Smooth muscle cell (in vitro differentiated cells): Measurements from ENCODE around the gene PEX19. TPM values are rescaled to one million over a fixed set of nuclear protein-coding genes. Genes with fewer than 3 reads are reported as not detected.

ENCODE experiments used
- DNase-seq: peaks from one replicate; lab custom pipeline; 2025; ENCODE audit not compliant: unreplicated experiment; lab: John Stamatoyannopoulos, UW
- H2AFZ ChIP-seq: fragments of 200-600 bp; sonication (generic); 2 replicates; pipeline ENCODE4 v1.6.0; 2016; ENCODE audit warnings: antibody characterized with exemption, low read depth, mild to moderate bottlenecking
- H3F3A ChIP-seq: fragments of 200-600 bp; sonication (generic); 2 replicates; pipeline ENCODE4 v1.6.0; 2017; ENCODE audit warnings: antibody characterized with exemption, low read depth
- H3K27ac ChIP-seq: fragments of 200-600 bp; sonication (generic); 2 replicates; pipeline ENCODE4 v1.5.1; 2016; ENCODE audit warnings: low read depth, mild to moderate bottlenecking
- H3K27me3 ChIP-seq: fragments of 200-600 bp; sonication (generic); 2 replicates; pipeline ENCODE4 v1.6.1; 2016; ENCODE audit warnings: low read depth, mild to moderate bottlenecking
- H3K36me3 ChIP-seq: fragments of 200-600 bp; sonication (generic); 2 replicates; pipeline ENCODE4 v1.5.1; 2016; ENCODE audit warnings: low read depth
- H3K4me1 ChIP-seq: fragments of 200-600 bp; sonication (generic); 2 replicates; pipeline ENCODE4 v1.5.1; 2016; ENCODE audit warnings: low read depth
- H3K4me2 ChIP-seq: fragments of 200-600 bp; sonication (generic); 2 replicates; pipeline ENCODE4 v1.6.0; 2016; ENCODE audit warnings: mild to moderate bottlenecking
- H3K4me3 ChIP-seq: fragments of 200-600 bp; sonication (generic); 2 replicates; pipeline ENCODE4 v1.5.1; 2016; ENCODE audit warnings: mild to moderate bottlenecking
- H3K79me2 ChIP-seq: fragments of 200-600 bp; sonication (generic); 2 replicates; pipeline ENCODE4 v1.6.0; 2016; ENCODE audit warnings: low read depth, mild to moderate bottlenecking
- H3K9ac ChIP-seq: fragments of 200-600 bp; sonication (generic); 2 replicates; pipeline ENCODE4 v1.6.0; 2016; ENCODE audit warnings: low read depth
- H3K9me3 ChIP-seq: fragments of 200-600 bp; sonication (generic); replicated peaks from 2 replicates; pipeline ENCODE4 v1.5.1; 2016; ENCODE audit warnings: low read depth
- H4K20me1 ChIP-seq: fragments of 200-600 bp; sonication (generic); 2 replicates; pipeline ENCODE4 v1.6.0; 2016; ENCODE audit warnings: low read depth
- WGBS: methylation state at CpG from one replicate; pipeline ENCODE4 v1.1.7; 2016; ENCODE audit warnings: low lambda C conversion rate; 5-methylcytosine and 5-hydroxymethylcytosine counted together
- polyA plus RNA-seq: library from polyadenylated mRNA; unstranded; fragments of >200 nt; fragmentation: Nextera tagmentation; extraction: Ambion mirVana; gene quantifications from 2 replicates; pipeline ENCODE4 v1.2.1, GENCODE V29; 2016
- total RNA-seq: library from RNA; depleted of rRNA; stranded (reverse); fragments of >200 nt; gene quantifications from 2 replicates; pipeline ENCODE4 v1.2.3, GENCODE V29; 2014
- TF ChIP-seq, protein P1 (sequence below): fragments of 200-600 bp; sonication (generic); IDR thresholded peaks from 2 replicates; pipeline ENCODE4 v1.5.1; 2017; ENCODE audit warnings: borderline replicate concordance, mild to moderate bottlenecking, antibody characterized with exemption; ENCODE audit not compliant: insufficient read depth, poor library complexity, severe bottlenecking

PEX19 gene
- total and polyA plus RNA-seq, 2 experiments from 2014 or later: 34.5 to 47.1 TPM

DNA sequence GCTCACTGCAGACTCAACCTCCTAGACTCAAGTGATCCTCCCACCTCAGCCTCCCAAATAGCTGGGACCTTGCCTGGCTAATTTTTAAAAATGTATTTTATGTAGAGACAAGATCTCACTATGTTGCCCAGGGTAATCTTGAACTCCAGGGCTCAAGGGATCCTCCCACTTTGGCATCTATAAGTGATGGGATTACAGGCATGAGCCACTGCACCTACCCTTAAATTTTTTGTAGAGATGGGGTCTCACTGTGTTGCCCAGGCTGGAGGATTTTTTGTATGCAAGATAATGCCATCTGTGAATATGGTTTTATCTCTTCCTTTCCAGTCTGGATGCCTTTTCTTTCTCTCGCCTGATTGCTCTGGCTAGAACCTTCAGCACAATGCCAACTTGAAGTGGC is 13.9 kb downstream of the PEX19 start:
- Histone ChIP-seq H4K20me1 (no peaks in the 10 kb centered on the region), H2AFZ (no peak overlapping the region), H3K9me3 (no peaks in the 10 kb centered on the region), H3F3A (no peaks in the 10 kb centered on the region), H3K4me3 (no peak overlapping the region), H3K9ac (no peak overlapping the region), H3K4me2 (no peak overlapping the region), H3K4me1 (no peaks in the 10 kb centered on the region), H3K36me3 (no peaks in the 10 kb centered on the region), H3K27ac (no peak overlapping the region), H3K79me2 (no peaks in the 10 kb centered on the region), H3K27me3 (no peaks in the 10 kb centered on the region)
- WGBS: 86% methylated on average over 1 of the region's 1 CpG
- no peak for DNase-seq
- TF ChIP-seq, protein P1, sequence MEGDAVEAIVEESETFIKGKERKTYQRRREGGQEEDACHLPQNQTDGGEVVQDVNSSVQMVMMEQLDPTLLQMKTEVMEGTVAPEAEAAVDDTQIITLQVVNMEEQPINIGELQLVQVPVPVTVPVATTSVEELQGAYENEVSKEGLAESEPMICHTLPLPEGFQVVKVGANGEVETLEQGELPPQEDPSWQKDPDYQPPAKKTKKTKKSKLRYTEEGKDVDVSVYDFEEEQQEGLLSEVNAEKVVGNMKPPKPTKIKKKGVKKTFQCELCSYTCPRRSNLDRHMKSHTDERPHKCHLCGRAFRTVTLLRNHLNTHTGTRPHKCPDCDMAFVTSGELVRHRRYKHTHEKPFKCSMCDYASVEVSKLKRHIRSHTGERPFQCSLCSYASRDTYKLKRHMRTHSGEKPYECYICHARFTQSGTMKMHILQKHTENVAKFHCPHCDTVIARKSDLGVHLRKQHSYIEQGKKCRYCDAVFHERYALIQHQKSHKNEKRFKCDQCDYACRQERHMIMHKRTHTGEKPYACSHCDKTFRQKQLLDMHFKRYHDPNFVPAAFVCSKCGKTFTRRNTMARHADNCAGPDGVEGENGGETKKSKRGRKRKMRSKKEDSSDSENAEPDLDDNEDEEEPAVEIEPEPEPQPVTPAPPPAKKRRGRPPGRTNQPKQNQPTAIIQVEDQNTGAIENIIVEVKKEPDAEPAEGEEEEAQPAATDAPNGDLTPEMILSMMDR: no peak

DNA sequence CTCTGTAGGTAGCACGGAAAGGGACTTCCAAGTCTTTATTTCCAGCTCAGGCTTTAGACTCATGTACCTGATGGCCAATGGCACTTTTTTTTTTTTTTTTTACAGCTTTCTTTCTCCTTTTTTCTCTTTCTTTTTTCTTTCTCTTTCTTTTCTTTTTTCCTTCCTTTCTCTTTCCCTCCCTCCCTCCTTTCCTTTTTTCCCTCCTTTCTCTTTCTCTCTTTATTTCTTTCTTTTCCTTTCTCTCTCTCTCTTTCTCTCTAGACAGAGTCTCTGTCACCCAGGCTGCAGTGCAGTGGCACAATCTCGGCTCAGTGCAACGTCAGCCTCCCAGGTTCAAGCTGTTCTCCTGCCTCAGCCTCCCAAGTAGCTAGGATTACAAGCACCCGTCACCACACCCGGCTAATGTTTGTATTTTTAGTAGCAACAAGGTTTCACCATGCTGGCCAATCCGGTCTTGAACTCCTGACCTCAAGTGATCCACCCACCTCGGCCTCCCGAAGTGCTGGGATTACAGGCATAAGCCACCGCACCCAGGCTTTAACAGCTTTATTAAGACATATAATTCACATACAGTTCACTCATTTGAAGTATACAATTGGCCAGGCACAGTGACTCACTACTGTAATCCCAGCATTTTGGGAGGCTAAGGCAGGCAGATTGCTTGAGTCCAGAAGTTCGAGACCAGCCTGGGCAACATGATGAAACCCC is 17.5 kb downstream of the PEX19 start:
- Histone ChIP-seq H3K9me3 (no peaks in the 10 kb centered on the region), H3K79me2 (no peaks in the 10 kb centered on the region), H3K4me1 (no peaks in the 10 kb centered on the region), H2AFZ (no peak overlapping the region), H3K9ac (no peak overlapping the region), H3F3A (no peaks in the 10 kb centered on the region), H3K27ac (no peak overlapping the region), H3K4me3 (no peak overlapping the region), H3K36me3 (no peaks in the 10 kb centered on the region), H4K20me1 (no peaks in the 10 kb centered on the region), H3K27me3 (no peaks in the 10 kb centered on the region), H3K4me2 (no peak overlapping the region)
- no peak for DNase-seq
- TF ChIP-seq, protein P1: no peak
- 80% methylated on average over 9 of the region's 10 CpGs for WGBS

DNA sequence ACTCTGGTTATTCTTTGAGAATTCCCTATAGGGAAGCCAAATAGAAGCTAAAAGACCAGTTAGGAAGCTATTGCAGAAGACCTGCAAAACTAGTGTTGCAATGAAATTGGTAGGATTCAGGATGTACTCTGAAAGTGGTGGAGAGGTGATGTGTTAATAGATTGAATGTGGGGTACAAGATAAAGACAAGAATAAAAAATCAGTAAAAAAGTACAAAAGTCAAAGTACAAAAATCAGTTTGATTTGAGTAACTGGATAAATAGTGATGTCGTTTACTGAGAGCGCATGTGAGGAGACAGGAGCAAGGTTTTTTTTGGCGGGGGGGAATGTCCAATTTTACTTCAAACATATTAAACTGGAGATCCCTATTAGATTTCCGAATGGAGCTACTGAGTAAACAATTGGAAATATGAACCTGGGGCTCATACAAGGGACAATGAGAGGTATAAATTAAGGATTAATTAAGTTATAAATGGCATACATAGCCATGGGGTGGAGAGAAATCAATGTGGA is 20.1 kb downstream of the PEX19 start:
- TF ChIP-seq, protein P1: no peak
- H3F3A ChIP-seq: peaks cover 19% of the 10 kb centered on the region
- no peaks in the 10 kb centered on the region for H3K27me3 ChIP-seq
- H3K4me1 ChIP-seq: peaks cover 15% of the 10 kb centered on the region
- no peak overlapping the region for H3K9ac ChIP-seq
- WGBS: 84% methylated on average over 4 of the region's 4 CpGs
- H4K20me1 ChIP-seq: peaks cover 12% of the 10 kb centered on the region
- no peak overlapping the region for H3K27ac ChIP-seq
- no peak overlapping the region for H3K4me2 ChIP-seq
- H3K79me2 ChIP-seq: peaks cover 7% of the 10 kb centered on the region
- no peak overlapping the region for H3K4me3 ChIP-seq
- H3K9me3 ChIP-seq: no peaks in the 10 kb centered on the region
- no peaks in the 10 kb centered on the region for H3K36me3 ChIP-seq
- DNase-seq: no peak
- H2AFZ ChIP-seq: no peak overlapping the region
